Measurements from ENCODE around the gene ARSJ. TPM values are rescaled to one million over a fixed set of nuclear protein-coding genes. Genes with fewer than 3 reads are reported as not detected.

The ARSJ gene
- 11.2 TPM for total RNA-seq (ENCODE audit: unreplicated experiment)
- long read RNA-seq, full-length matches to known transcripts, result 4 of 10 reads
- long read RNA-seq, partial matches to known transcripts, result 0 of 10 reads
- long read RNA-seq, other reads (novel, unspliced or antisense), result 6 of 10 reads

DNA sequence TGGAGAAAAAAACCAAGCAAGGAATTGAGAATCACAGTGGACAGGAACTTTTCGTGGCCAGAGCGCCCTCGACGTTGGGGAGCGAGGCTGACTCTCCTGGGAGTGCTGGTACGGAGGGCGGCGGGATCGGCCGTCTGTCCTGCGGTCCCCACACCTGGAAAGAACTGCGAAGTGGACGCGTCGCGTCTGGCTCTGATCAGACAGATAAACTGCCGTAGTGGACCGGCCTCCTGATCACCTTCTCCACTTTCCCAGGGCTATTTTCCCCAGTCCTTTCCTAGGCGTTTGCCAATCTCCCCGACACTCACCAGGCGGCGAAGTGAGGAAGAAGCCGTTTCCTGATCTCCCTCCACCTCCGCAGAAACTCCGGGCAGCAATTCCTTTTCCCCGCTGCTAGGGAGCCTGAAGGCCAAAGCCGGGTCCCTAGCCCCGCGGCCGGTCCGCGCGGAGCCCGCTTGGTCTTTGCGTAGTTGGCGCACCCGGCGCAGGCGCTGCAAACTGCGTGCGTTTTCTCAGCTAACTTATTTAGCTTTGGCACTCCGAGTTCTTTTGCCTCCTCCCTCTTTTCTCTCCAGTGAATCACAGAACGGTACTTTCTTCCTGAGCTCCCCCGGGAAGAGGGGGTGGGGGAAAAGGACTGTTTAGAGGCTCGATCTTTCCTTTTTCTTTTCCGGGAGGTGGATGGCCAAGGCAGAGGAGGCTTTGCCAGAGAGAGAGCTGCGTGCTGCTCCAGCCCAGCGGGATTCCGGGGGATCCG lies at the start of gene ARSJ:
ARSJ (minus strand) TSS at position 500 of the 757 bp plus-strand sequence. CDS start 813 bp downstream, outside the sequence.
- H3K4me1 Mint-ChIP-seq (ENCODE audit: unreplicated experiment), result peaks cover 30% of the 10 kb centered on the region
- peak within 1 kb of the TSS; percentile 92 for H3K27ac Mint-ChIP-seq (ENCODE audit: unreplicated experiment)
- no peaks in the 10 kb centered on the region for H3K9me3 Mint-ChIP-seq (ENCODE audit: unreplicated experiment)
- peaks cover 5% of the 10 kb centered on the region for H3K27me3 Mint-ChIP-seq (ENCODE audit: unreplicated experiment)
- peak within 1 kb of the TSS; percentile 98 for H3K4me3 Mint-ChIP-seq (ENCODE audit: unreplicated experiment)
- TF ChIP-seq, protein P1, sequence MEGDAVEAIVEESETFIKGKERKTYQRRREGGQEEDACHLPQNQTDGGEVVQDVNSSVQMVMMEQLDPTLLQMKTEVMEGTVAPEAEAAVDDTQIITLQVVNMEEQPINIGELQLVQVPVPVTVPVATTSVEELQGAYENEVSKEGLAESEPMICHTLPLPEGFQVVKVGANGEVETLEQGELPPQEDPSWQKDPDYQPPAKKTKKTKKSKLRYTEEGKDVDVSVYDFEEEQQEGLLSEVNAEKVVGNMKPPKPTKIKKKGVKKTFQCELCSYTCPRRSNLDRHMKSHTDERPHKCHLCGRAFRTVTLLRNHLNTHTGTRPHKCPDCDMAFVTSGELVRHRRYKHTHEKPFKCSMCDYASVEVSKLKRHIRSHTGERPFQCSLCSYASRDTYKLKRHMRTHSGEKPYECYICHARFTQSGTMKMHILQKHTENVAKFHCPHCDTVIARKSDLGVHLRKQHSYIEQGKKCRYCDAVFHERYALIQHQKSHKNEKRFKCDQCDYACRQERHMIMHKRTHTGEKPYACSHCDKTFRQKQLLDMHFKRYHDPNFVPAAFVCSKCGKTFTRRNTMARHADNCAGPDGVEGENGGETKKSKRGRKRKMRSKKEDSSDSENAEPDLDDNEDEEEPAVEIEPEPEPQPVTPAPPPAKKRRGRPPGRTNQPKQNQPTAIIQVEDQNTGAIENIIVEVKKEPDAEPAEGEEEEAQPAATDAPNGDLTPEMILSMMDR (IDR thresholded peaks at IDR 0.05; ENCODE audit: unreplicated experiment), result no peak
- DNase-seq (ENCODE audit: low spot score), result peak; percentile 65
- H3K36me3 Mint-ChIP-seq (ENCODE audit: low read depth, unreplicated experiment), result no peaks in the 10 kb centered on the region

DNA sequence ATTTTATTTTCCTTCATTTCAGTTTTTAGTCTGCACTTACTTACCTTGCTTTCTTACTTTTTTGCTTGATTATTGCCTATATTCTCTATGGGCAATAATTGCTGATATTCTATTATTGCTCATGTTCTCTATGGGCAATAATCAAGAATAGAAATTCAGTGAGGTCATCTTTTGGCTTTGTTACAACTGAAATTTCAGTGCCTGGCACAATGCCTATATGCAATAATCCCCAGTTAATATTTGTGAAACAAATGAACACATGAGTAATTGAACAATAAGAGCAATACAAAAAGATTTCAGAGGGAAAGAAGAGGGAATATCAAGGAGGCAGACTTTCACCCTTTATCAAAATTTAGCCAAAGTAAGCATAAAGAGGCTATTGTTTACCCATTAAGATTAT lies 48.6 kb upstream of the ARSJ start:
- Mint-ChIP-seq H3K27ac (ENCODE audit: unreplicated experiment) (no peak overlapping the region), H3K9me3 (ENCODE audit: unreplicated experiment) (no peaks in the 10 kb centered on the region), H3K4me3 (ENCODE audit: unreplicated experiment) (no peak overlapping the region), H3K4me1 (ENCODE audit: unreplicated experiment) (no peaks in the 10 kb centered on the region), H3K27me3 (ENCODE audit: unreplicated experiment) (no peaks in the 10 kb centered on the region), H3K36me3 (ENCODE audit: low read depth, unreplicated experiment) (no peaks in the 10 kb centered on the region)
- no peak for DNase-seq (ENCODE audit: low spot score)
- TF ChIP-seq, protein P1 (IDR thresholded peaks at IDR 0.05; ENCODE audit: unreplicated experiment), result no peak

DNA sequence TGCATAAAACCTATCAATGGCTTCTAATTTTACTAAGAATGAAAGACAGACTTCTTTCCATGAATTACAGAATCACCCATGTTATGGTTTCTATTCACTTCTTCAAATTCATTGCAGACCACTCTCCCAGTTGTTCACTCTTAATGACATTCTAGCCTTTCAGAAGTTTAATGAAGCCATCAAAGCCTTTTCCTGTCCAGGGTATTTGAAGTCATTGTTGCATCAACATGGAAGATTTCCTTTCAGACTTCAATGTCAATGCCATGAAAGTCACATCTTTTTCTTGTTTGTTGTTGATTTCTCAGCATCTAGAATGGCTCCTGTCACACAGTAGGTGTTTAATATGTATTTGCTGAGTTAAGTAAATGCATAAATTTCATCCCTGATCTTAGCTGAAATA lies 48.1 kb upstream of the ARSJ start:
- TF ChIP-seq, protein P1 (IDR thresholded peaks at IDR 0.05; ENCODE audit: unreplicated experiment), result no peak
- Mint-ChIP-seq H3K4me3 (ENCODE audit: unreplicated experiment) (no peak overlapping the region), H3K9me3 (ENCODE audit: unreplicated experiment) (no peaks in the 10 kb centered on the region), H3K4me1 (ENCODE audit: unreplicated experiment) (no peaks in the 10 kb centered on the region), H3K27me3 (ENCODE audit: unreplicated experiment) (no peaks in the 10 kb centered on the region), H3K27ac (ENCODE audit: unreplicated experiment) (no peak overlapping the region), H3K36me3 (ENCODE audit: low read depth, unreplicated experiment) (no peaks in the 10 kb centered on the region)
- no peak for DNase-seq (ENCODE audit: low spot score)

DNA sequence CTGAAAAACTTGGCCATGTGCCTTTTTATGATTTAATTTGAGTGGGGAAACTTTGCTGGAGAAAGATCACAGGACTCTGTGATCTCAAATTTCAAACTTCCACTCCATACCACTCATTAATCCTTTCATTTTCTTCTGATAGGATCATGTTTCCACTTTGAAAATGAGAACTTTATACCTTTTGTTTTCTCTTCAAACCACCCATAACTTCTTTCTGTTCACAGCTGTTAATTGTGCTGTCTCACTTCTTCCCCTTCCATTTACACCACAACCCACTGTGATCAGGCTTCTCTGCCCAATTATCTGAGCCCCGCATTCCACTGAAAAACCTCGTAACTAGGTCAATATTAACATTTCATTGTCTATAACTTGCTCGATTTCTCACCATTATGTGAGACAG lies 47.0 kb upstream of the ARSJ start:
- no peak overlapping the region for H3K4me3 Mint-ChIP-seq (ENCODE audit: unreplicated experiment)
- no peaks in the 10 kb centered on the region for H3K9me3 Mint-ChIP-seq (ENCODE audit: unreplicated experiment)
- H3K4me1 Mint-ChIP-seq (ENCODE audit: unreplicated experiment), result no peaks in the 10 kb centered on the region
- H3K27ac Mint-ChIP-seq (ENCODE audit: unreplicated experiment), result no peak overlapping the region
- TF ChIP-seq, protein P1 (IDR thresholded peaks at IDR 0.05; ENCODE audit: unreplicated experiment), result no peak
- no peaks in the 10 kb centered on the region for H3K27me3 Mint-ChIP-seq (ENCODE audit: unreplicated experiment)
- no peaks in the 10 kb centered on the region for H3K36me3 Mint-ChIP-seq (ENCODE audit: low read depth, unreplicated experiment)
- DNase-seq (ENCODE audit: low spot score), result no peak

DNA sequence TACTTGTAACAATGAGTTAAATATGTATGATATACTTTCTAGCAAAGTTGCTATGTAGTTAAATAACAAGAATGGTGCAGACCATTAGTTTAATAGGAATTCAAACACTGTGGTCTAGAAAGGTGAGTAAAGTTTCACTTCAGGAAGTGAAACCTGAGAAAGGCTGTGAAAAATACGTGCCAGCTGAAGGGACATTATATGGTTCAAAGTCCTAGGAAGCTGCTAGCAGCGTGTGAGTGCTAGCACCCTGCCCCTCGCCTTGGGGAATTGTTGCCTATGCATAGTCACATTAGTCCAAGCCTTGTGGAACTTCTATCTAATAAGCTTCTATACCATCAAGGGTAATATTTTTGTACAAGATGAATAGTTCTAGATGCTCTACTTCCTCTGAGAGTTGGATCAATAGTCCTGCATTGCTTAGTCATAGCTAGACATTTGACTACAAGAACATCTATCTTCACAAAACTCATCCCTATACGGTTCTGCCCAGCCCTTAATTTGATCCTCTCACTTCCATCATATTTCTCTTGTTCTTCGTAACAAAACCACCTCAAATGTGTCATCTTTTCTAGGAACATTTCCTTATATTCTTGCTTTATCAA lies 45.8 kb upstream of the ARSJ start:
- Mint-ChIP-seq H3K9me3 (ENCODE audit: unreplicated experiment) (no peaks in the 10 kb centered on the region), H3K27me3 (ENCODE audit: unreplicated experiment) (no peaks in the 10 kb centered on the region)

More for the DNA sequence above, 45.8 kb upstream of the ARSJ start:
- H3K36me3 Mint-ChIP-seq (ENCODE audit: low read depth, unreplicated experiment), result no peaks in the 10 kb centered on the region
- TF ChIP-seq, protein P1 (IDR thresholded peaks at IDR 0.05; ENCODE audit: unreplicated experiment), result no peak
- no peak overlapping the region for H3K4me3 Mint-ChIP-seq (ENCODE audit: unreplicated experiment)
- no peaks in the 10 kb centered on the region for H3K4me1 Mint-ChIP-seq (ENCODE audit: unreplicated experiment)
- no peak overlapping the region for H3K27ac Mint-ChIP-seq (ENCODE audit: unreplicated experiment)
- DNase-seq (ENCODE audit: low spot score), result no peak

All from endothelial cell (in vitro differentiated cells).